Spleen (tissue), 7 donors: ENCODE measurements around the gene KCNQ1.

Experiments used
- POLR2AphosphoS5 ChIP-seq, 3 donors: sonication (generic); formaldehyde crosslinking; IDR thresholded peaks; one replicate each; pipeline ENCODE4 v1.5.1; 2017; ENCODE audit warnings: antibody characterized with exemption in 3 of 3
- TF ChIP-seq, protein P1 (sequence below), 11 experiments: fragments of 200-600 bp in 7 of 11; fragments of 450-650 bp in 4 of 11; sonication (generic) in 4 of 11; IDR thresholded peaks in 8 of 11; conservative IDR thresholded peaks in 3 of 11; 1 replicate in 7 of 11; 2 replicates in 4 of 11; pipeline versions ENCODE4 v1.4.0 to v1.8.0; 2016 to 2021; ENCODE audit warnings: antibody characterized with exemption in 11 of 11, inconsistent platforms in 4 of 11, mild to moderate bottlenecking in 1 of 11
- donor health status: DM: no; HTN: no; CAD: no; lungs with moderate emphysema.
- donor health status: DM: no; HTN: no; CAD: no.
- donor health status: DM: no; HTN: no; CAD: no.

- TF ChIP-seq, protein P1, sequence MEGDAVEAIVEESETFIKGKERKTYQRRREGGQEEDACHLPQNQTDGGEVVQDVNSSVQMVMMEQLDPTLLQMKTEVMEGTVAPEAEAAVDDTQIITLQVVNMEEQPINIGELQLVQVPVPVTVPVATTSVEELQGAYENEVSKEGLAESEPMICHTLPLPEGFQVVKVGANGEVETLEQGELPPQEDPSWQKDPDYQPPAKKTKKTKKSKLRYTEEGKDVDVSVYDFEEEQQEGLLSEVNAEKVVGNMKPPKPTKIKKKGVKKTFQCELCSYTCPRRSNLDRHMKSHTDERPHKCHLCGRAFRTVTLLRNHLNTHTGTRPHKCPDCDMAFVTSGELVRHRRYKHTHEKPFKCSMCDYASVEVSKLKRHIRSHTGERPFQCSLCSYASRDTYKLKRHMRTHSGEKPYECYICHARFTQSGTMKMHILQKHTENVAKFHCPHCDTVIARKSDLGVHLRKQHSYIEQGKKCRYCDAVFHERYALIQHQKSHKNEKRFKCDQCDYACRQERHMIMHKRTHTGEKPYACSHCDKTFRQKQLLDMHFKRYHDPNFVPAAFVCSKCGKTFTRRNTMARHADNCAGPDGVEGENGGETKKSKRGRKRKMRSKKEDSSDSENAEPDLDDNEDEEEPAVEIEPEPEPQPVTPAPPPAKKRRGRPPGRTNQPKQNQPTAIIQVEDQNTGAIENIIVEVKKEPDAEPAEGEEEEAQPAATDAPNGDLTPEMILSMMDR (IDR thresholded peaks at IDR 0.05 in 8 of 11, conservative IDR thresholded peaks at IDR 0.05 in 3 of 11) = no peak
- TF ChIP-seq POLR2AphosphoS5 (IDR thresholded peaks at IDR 0.05) = no peak
Observed at GRCh38 chr11:2649848-2650247, 205.0 kb downstream of the KCNQ1 start.
